GM18909 (cell line): Measurements from ENCODE around the gene SHE.
"Not testable (repeated sequence)": the region's sequence is repeated elsewhere in the genome, so short reads cannot be mapped to it uniquely, and the experiment has no call there.

Experiments used
- ATAC-seq: cut with Tn5 transposase; IDR thresholded peaks from one replicate; pipeline ENCODE4 v1.9.1; 2021; ENCODE audit warnings: mild to moderate bottlenecking; ENCODE audit not compliant: unreplicated experiment, poor library complexity

Gene SHE

GRCh38 chr1:154517661-154518060 lies 15.4 kb upstream of the SHE start:
- ATAC-seq = no peak

GRCh38 chr1:154514066-154514553 lies 11.9 kb upstream of the SHE start:
- no peak for ATAC-seq

DNA sequence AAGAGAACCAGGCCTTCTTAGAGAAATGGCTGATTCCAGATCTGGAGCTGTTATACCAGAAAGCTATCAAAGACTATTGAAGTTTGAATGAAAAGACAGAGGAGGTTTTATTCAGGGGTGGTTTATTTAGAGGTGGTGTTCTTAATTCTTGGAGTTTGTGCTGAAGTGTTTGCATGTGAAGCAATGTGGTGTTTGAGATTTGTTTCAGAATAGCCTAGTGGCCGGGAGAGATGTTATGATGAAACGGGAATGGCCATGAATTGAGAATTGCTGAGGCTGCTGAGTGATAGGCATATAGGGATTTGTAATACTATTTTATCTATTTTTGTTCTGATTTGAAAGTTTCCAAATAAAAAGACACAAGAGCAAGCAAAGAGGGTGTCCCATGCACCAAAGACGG lies 10.5 kb upstream of the SHE start:
- no peak for ATAC-seq

GRCh38 chr1:154503898-154504297 lies 1.7 kb upstream of the SHE start:
- no peak for ATAC-seq

DNA sequence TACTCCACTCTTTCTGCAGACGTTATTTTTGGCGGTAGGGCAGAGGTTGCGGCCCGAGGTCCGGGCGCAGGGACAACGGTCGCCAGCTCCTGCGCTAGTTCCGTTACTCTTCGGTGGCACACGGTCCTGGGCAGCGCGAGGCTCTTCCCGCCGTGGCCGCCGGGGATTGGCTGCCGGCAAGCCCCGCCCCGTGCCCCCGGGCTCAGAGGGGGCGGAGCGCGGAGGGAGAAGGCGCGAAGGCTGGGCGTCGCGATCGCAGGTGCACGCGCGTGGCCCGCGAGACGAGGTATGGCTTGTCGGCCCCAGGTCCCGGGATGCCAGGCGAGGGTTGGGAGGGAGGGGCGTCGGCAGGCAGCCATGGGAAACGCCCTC lies 518 bp upstream of the SHE start:
- no peak for ATAC-seq

DNA sequence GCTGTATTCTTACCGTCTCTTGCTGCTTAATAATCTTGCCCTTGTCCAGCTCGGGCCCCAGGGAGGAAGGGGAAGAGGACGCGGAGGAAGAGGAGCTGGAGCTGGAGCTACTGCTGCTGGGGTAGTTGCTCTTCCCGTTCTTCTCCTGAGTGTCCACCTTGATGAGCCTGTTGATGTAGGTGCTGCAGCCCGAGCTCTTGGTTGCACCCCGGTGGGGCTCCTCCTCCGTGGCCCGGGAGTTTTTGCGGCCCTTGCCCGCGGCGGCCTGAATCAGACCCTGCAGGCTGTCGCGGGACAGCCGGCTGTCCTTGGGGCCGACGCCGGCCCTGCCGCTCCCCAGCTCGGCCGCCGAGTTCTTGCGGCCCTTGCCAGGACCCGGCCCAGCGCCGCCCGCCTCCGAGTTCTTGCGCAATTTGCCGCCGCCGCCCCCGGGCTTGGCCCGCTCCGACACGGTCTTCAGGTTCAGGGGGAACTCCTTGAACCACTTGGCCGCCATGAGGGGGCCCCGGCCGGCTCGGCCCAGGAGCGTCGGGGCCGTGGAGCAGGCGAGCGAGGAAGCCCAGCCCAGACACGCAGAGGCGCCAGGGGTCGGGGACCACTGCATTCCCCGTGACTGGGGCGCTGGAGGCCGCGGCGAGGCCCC lies 668 bp downstream of the SHE start:
- ATAC-seq = no peak

- ATAC-seq = no peak
These were observed 1.7 kb downstream of the SHE start for GRCh38 chr1:154500533-154500932.

GRCh38 chr1:154499446-154499845 lies 2.8 kb downstream of the SHE start:
- ATAC-seq = no peak

DNA sequence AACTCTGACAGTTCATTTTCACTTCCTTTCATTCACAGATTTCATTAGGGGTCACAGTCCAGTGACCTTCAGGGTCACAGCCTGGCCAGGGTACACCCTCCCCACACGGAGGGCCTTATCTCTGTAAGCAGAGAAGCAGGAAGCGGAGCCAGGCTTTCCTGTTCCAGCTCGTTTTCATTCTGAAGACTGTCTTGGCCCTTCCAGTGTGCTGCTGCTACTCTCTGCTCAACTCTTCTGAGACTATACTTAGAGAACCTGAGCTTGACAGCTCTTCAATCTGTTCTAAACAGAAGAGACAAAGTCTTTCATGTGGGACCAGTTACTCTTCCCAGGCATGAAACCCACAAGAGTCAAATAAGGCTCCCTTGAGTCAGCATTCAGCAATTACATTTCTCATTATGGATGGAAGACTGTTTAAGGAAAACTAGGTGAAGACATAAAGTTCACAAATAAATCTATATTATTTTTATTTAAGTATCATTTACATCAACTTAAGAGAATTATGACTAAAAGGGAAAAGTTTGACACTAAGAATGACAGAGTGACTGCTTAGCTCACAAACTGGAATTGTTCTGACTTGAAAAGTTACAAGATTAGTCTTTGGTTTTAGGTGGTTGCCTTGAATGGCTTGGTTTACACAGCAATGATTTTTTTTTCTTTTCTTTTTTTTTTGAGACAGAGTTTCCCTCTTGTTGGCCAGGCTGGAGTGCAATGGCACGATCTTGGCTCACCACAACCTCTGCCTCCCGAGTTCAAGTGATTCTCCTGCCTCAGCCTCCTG lies 5.0 kb downstream of the SHE start:
- no peak for ATAC-seq

DNA sequence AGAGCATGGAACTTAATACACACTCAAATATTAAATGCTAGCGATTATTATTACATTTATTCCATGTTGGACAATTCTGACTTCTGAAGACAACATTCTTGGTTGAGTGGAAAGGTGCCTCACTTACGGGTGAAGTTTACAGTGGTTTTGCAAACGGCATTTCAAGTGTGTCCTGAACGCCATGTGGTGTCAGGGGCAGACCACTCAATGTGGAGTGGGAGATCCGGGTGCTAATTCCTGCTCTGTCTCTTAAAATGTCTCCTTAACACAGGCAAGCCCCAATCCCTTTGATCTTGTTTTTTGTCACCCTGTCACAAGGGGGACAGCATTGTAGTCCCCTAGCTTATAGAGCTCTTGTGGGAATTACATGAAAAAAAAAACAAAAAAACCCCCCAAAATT lies 5.8 kb downstream of the SHE start:
- no peak for ATAC-seq

- no peak for ATAC-seq
These were observed 6.5 kb downstream of the SHE start for GRCh38 chr1:154495496-154496273.

- ATAC-seq = no peak
These were observed 8.9 kb downstream of the SHE start for GRCh38 chr1:154493276-154493675.

- ATAC-seq = no peak
These were observed 10.1 kb downstream of the SHE start for GRCh38 chr1:154492115-154492514.

DNA sequence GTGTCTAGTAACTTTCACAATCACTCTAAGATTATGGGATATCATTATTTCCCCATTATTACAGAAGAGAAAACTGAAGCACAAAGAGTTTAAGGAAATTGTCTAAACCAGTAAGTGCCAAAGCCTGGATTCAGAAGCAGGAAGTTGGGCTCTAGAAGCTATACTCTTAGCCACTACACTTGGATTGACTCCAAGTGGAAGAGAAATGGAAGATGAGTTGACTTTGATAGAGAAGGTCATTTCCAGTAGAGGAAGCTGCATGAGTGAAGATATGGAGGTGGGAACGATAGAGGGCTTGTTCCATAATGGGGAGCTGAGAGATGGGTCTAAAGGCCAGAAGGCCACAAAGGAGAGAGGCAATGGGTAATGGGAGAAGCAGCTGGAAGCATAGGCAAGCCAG lies 11.9 kb downstream of the SHE start:
- ATAC-seq = no peak

DNA sequence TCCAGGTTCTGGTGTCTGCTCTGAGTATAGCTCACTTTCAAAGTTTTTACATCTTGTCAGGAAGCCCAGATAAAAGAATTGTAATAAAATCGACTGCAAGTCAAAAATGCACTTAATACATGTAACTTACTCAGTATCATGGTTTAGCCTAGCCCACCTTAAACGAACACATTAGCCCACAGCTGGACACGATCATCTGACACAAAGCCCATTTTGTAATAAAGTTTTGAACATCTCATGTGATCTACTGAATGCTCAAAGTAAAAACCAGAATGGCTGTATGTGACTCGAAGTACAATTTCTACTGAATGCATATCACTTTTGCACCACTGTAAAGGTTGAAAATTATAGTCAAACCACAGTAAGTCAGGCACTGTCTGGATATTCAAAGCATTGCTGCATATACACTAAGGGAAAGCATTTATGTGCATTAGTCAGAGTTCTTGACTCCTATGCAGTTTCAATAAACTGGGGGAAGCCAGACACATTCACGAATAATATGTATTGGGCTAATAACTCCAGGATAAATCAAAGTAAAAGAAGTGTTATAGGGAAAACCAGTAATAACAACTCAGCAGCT lies 12.4 kb downstream of the SHE start:
- ATAC-seq = no peak

DNA sequence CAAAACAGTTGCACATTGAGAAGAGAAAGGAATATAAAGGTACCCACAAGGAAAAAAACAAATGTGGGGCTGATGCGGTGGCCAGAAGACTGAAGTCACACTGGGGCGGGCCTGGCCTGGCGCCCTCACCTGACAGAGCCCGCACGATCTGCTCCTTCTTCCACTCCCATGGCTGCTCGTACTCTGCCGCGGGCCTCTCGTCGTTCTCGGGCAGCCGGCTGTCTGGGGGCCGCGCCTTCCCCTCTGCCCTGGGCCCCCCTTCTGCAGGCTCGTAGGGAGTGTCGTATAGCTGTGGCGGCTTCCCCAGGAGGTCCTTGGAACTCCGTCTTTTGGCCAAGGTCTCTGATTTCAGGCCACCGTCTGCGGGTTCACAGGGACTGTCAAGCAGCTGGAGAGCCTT lies 13.3 kb downstream of the SHE start:
- ATAC-seq = no peak

- ATAC-seq = not testable (repeated sequence)
These were observed 15.5 kb downstream of the SHE start for GRCh38 chr1:154486756-154487155.

GRCh38 chr1:154485910-154486496 lies 16.2 kb downstream of the SHE start:
- ATAC-seq = no peak

DNA sequence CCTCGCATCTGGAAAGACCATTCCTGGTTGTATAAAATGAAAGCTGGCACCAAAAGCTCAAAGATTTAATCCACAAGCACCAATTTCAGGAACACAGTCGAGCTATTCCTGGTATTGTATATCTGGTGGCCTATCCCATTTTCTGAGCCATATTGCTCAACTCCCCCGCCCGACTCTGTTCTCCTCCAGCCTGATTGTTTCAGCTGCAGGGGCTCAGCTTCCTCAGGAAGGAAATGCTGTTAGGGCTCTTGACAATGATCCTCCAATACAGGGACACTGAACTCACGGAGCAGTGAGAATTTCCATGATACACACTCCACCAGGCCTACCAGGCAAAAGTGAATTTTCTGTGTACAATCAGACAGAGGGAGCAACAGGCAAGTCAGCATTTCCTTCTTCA lies 17.1 kb downstream of the SHE start:
- no peak for ATAC-seq

DNA sequence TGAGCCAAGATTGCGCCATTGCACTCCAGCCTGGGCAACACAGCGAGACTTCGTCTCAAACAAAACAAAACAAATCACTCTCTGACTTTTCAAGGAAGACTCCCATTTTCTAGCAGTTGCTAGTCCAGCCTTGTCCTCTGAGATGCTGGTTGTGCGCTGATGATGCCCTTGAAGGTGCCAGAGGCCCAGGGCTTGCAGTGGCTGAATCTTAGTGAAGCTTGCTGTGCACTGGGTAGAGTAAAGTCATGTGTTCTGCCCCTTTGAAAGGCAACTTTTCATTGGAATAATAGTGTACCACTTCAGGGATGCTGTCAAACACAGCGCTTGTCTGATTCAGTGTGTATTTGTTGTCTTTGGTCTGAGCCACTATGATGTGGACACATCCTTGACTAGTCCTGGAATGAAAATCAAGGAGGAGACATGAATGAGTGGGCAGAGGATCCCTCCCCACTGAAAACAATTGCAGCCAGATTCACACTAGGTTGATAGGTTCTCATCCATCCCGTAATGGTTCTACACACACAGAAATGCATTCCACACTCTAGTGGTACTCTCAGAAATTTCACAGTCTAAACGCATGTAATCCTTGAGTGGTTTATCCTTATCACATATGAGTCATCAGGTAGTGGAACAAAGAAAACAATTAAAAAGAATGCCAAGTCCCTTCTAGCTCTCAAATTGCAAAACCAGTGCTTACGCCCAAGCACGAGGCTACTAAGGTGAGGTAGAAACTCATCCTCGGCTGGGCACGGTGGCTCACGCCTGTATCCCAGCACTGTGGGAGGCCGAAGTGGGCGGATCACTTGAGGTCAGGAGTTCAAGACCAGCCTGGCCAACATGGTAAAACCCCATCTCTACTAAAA lies 18.0 kb downstream of the SHE start:
- ATAC-seq = no peak
